Liver (tissue), 3 donors: Measurements from ENCODE around the gene SH3RF3.

Experiments
- RXRA ChIP-seq, 2 donors: IDR thresholded peaks; 2 replicates each; pipeline ENCODE4 v1.6.1; 2017 to 2018; ENCODE audit warnings: antibody characterized with exemption in 2 of 2, mild to moderate bottlenecking in 1 of 2
- TAF1 ChIP-seq: conservative IDR thresholded peaks from 2 replicates; pipeline ENCODE4 v1.6.1; 2016; ENCODE audit warnings: antibody characterized with exemption, mild to moderate bottlenecking
- TF ChIP-seq, protein P1 (sequence below): fragments of 150-350 bp; IDR thresholded peaks from 2 replicates; pipeline ENCODE4 v1.5.1; 2017; ENCODE audit warnings: improper control_type of control experiment, low read depth, low read length; ENCODE audit not compliant: missing input control
- donor health status: healthy.
- donor health status: healthy.

- TF ChIP-seq TAF1: no peak
- TF ChIP-seq RXRA (IDR thresholded peaks at IDR 0.05): no peak
- TF ChIP-seq, protein P1, sequence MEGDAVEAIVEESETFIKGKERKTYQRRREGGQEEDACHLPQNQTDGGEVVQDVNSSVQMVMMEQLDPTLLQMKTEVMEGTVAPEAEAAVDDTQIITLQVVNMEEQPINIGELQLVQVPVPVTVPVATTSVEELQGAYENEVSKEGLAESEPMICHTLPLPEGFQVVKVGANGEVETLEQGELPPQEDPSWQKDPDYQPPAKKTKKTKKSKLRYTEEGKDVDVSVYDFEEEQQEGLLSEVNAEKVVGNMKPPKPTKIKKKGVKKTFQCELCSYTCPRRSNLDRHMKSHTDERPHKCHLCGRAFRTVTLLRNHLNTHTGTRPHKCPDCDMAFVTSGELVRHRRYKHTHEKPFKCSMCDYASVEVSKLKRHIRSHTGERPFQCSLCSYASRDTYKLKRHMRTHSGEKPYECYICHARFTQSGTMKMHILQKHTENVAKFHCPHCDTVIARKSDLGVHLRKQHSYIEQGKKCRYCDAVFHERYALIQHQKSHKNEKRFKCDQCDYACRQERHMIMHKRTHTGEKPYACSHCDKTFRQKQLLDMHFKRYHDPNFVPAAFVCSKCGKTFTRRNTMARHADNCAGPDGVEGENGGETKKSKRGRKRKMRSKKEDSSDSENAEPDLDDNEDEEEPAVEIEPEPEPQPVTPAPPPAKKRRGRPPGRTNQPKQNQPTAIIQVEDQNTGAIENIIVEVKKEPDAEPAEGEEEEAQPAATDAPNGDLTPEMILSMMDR: no peak
Observed at GRCh38 chr2:109246176-109246575, 117.2 kb downstream of the SH3RF3 start.
